ENCODE measurements around the gene RPS19BP1. TPM values are rescaled to one million over a fixed set of nuclear protein-coding genes. Genes with fewer than 3 reads are reported as not detected.

RPS19BP1 gene
- total and polyA plus RNA-seq, 9 donors = 9.1 to 130 (median 44.2) TPM

DNA sequence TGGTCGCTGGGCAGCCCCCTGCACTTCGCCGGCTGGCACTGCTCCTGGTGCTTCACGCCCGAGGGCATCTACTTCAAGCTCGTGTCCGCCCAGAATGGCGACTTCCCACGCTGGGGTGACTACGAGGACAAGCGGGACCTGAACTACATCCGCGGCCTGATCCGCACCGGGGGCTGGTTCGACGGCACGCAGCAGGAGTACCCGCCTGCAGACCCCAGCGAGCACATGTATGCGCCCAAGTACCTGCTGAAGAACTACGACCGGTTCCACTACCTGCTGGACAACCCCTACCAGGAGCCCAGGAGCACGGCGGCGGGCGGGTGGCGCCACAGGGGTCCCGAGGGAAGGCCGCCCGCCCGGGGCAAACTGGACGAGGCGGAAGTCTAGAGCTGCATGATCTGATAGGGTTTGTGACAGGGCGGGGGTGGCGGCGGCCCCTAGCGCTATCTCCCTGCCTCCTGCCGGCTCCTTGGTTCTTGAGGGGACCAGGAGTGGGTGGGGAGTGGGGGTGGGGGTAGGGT, 43.9 kb downstream of the RPS19BP1 start:
- WGBS, 3 donors = 93 to 97% (median 95%) methylated on average over 37 to 39 of the region's 39 CpGs
- peaks cover 2% of the 10 kb centered on the region for H3K4me1 ChIP-seq (ENCODE audit: insufficient read depth)
- H3K36me3 ChIP-seq = no peaks in the 10 kb centered on the region
- TF ChIP-seq EP300 (IDR thresholded peaks at IDR 0.05) = no peak
- TF ChIP-seq POLR2A (IDR thresholded peaks at IDR 0.05) = no peak
- TF ChIP-seq, protein P1, sequence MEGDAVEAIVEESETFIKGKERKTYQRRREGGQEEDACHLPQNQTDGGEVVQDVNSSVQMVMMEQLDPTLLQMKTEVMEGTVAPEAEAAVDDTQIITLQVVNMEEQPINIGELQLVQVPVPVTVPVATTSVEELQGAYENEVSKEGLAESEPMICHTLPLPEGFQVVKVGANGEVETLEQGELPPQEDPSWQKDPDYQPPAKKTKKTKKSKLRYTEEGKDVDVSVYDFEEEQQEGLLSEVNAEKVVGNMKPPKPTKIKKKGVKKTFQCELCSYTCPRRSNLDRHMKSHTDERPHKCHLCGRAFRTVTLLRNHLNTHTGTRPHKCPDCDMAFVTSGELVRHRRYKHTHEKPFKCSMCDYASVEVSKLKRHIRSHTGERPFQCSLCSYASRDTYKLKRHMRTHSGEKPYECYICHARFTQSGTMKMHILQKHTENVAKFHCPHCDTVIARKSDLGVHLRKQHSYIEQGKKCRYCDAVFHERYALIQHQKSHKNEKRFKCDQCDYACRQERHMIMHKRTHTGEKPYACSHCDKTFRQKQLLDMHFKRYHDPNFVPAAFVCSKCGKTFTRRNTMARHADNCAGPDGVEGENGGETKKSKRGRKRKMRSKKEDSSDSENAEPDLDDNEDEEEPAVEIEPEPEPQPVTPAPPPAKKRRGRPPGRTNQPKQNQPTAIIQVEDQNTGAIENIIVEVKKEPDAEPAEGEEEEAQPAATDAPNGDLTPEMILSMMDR (IDR thresholded peaks at IDR 0.05) = no peak
- DNase-seq = no peak
- no peaks in the 10 kb centered on the region for H3K9me3 ChIP-seq
- intact Hi-C loops (cut with DNase I) = no loop called here
- H3K27ac ChIP-seq = no peak overlapping the region
- H3K27me3 ChIP-seq = no peaks in the 10 kb centered on the region
- no peak overlapping the region for H3K4me3 ChIP-seq

DNA sequence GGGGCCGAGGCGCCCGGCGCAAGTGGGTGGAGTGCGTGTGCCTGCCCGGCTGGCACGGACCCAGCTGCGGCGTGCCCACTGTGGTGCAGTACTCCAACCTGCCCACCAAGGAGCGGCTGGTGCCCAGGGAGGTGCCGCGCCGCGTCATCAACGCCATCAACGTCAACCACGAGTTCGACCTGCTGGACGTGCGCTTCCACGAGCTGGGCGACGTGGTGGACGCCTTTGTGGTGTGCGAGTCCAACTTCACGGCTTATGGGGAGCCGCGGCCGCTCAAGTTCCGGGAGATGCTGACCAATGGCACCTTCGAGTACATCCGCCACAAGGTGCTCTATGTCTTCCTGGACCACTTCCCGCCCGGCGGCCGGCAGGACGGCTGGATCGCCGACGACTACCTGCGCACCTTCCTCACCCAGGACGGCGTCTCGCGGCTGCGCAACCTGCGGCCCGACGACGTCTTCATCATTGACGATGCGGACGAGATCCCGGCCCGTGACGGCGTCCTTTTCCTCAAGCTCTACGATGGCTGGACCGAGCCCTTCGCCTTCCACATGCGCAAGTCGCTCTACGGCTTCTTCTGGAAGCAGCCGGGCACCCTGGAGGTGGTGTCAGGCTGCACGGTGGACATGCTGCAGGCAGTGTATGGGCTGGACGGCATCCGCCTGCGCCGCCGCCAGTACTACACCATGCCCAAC, 44.6 kb downstream of the RPS19BP1 start:
- no peak for DNase-seq
- intact Hi-C loops (cut with DNase I) = no loop called here
- TF ChIP-seq, protein P1 (IDR thresholded peaks at IDR 0.05) = no peak
- TF ChIP-seq EP300 (IDR thresholded peaks at IDR 0.05) (no peak), POLR2A (IDR thresholded peaks at IDR 0.05) (no peak)
- Histone ChIP-seq H3K27ac (no peak overlapping the region), H3K36me3 (no peaks in the 10 kb centered on the region), H3K4me3 (no peak overlapping the region), H3K4me1 (ENCODE audit: insufficient read depth) (peaks cover 2% of the 10 kb centered on the region), H3K9me3 (no peaks in the 10 kb centered on the region), H3K27me3 (no peaks in the 10 kb centered on the region)
- WGBS, 3 donors = 95 to 96% (median 95%) methylated on average over 66 to 70 of the region's 70 CpGs

DNA sequence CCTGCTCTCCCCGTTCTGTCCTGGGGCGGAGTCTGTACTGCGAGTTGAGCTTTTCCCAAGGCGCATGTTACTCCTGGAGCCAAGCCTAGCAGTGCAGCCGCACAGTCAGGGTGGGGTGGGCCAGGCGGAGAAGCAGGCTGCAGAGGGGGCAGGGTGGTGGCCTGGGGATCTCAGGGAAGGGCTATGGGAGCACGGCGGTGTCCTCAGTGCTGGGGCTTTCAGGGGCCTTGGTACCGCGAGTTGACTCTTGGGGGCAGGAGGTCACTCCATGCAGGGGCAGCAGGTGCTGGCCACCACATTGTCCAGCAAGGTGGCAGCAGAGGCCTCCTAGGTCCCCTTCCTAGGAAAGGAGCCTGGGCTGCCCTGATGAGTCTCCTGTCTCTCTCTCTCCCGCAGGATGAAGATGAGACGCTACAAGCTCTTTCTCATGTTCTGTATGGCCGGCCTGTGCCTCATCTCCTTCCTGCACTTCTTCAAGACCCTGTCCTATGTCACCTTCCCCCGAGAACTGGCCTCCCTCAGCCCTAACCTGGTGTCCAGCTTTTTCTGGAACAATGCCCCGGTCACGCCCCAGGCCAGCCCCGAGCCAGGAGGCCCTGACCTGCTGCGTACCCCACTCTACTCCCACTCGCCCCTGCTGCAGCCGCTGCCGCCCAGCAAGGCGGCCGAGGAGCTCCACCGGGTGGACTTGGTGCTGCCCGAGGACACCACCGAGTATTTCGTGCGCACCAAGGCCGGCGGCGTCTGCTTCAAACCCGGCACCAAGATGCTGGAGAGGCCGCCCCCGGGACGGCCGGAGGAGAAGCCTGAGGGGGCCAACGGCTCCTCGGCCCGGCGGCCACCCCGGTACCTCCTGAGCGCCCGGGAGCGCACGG, 45.4 kb downstream of the RPS19BP1 start:
- Histone ChIP-seq H3K4me1 (ENCODE audit: insufficient read depth) (peaks cover 2% of the 10 kb centered on the region), H3K36me3 (no peaks in the 10 kb centered on the region), H3K27ac (no peak overlapping the region), H3K4me3 (no peak overlapping the region), H3K27me3 (no peaks in the 10 kb centered on the region), H3K9me3 (no peaks in the 10 kb centered on the region)
- no peak for DNase-seq
- intact Hi-C loops (cut with DNase I) = no loop called here
- TF ChIP-seq POLR2A (IDR thresholded peaks at IDR 0.05) (no peak), EP300 (IDR thresholded peaks at IDR 0.05) (no peak)
- TF ChIP-seq, protein P1 (IDR thresholded peaks at IDR 0.05) = no peak
- WGBS, 3 donors = 80 to 87% (median 86%) methylated on average over 45 of the region's 45 CpGs

DNA sequence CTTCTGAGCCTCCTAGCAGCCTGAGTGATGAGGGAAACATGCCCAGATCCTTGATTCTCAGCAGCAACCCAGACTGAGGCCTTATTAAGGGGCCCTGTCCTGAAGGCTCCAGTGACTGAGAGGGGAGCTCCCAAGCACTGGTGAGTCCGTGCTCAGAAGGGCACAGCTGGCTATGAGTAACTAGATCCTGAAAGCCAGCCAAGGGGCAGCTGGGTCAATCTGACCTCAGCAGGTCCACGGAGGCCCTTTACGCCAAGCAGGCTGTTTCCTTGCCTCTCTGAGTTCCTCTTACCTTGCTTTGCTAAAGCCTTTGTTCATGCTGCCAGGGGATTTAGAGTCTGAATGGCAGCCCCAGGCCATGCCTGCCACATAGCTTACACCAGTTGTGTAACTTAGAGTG, 49.8 kb downstream of the RPS19BP1 start:
- no peak for DNase-seq
- H3K27ac ChIP-seq = no peak overlapping the region

More for the DNA sequence above, 49.8 kb downstream of the RPS19BP1 start:
- H3K9me3 ChIP-seq = no peaks in the 10 kb centered on the region
- peaks cover 4% of the 10 kb centered on the region for H3K4me1 ChIP-seq (ENCODE audit: insufficient read depth)
- WGBS, 3 donors = 29 to 55% (median 52%) methylated on average over 3 of the region's 3 CpGs
- no peaks in the 10 kb centered on the region for H3K27me3 ChIP-seq
- no peak for TF ChIP-seq EP300 (IDR thresholded peaks at IDR 0.05)
- no peak for TF ChIP-seq POLR2A (IDR thresholded peaks at IDR 0.05)
- H3K4me3 ChIP-seq = no peak overlapping the region
- H3K36me3 ChIP-seq = no peaks in the 10 kb centered on the region
- intact Hi-C loops (cut with DNase I) = no loop called here
